SK-N-MC (cell line): ENCODE data around the gene MYF6.

Experiments
- EZH2 ChIP-seq: fragments of 200-600 bp; sonication (generic); IDR thresholded peaks from one replicate; pipeline ENCODE4 v1.6.1; 2017; ENCODE audit warnings: antibody characterized with exemption
- FOXP2 ChIP-seq: optimal IDR thresholded peaks from 2 replicates; pipeline ENCODE3; 2011; ENCODE audit warnings: mild to moderate bottlenecking, moderate library complexity; ENCODE audit not compliant: insufficient read depth; ENCODE audit errors: extremely low read length, control extremely low read depth

DNA sequence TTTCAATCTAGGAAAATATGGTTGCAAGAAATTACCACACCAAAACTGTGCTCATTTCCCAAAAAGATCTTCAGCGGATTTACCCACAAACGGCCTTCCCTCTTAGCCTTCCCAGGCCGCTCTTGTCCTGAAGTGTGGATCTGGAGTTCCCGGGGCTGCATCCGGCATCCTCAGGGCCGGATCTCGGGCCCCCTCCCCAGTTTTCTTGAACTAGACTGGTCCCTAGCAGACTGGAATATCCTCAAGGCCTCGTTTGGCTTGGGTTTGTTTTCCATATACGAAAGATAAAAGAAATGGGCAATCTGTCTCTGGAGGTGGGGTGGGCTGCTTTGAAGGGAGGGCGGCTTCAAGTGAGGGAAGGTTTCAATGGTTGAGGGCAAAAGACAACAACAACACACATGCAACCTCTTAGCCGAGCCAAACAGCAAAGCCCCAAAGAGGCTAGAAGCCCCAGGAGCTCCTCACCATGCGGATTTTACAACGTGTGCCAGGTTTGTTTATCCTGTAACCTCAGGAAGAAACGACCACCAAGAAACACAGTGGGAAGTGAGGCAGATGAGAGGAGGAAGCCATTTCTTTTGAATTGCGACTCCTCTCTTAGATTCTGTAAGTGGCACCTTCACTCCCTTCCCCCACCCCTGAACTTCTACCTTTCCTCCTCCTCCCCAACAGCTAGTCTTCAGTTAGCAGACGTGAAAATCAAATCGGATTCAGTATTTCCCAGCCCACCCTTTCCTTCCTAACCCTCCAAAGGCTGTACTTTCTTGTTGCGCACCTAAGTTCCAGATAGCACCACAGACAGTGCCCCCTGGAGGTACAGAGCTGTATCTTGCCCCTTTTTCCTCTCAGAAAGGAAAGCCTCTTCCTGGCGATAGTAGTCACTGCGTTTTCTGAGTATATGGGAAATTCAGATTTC, 2.6 kb downstream of the MYF6 start:
- TF ChIP-seq EZH2 (no peak), FOXP2 (no peak)
